ENCODE results near the gene TFDP2.

- TF ChIP-seq POLR2A (IDR thresholded peaks at IDR 0.05; ENCODE audit: low read depth, low read length) (no peak), POLR2AphosphoS5 (IDR thresholded peaks at IDR 0.05; ENCODE audit: low read depth, low read length) (no peak), TAF1 (IDR thresholded peaks at IDR 0.05; ENCODE audit: low read depth, low read length) (no peak)
These were observed 128.2 kb downstream of the TFDP2 start for GRCh38 chr3:142021127-142021526.

Data from GM12891 (cell line).